Measurements from ENCODE around the gene TRAPPC6A.
"Not testable (repeated sequence)": the region's sequence is repeated elsewhere in the genome, so short reads cannot be mapped to it uniquely, and the experiment has no call there.

GRCh38 chr19:45118591-45119355 is 59.3 kb downstream of the TRAPPC6A start:
- TF ChIP-seq, protein P1, sequence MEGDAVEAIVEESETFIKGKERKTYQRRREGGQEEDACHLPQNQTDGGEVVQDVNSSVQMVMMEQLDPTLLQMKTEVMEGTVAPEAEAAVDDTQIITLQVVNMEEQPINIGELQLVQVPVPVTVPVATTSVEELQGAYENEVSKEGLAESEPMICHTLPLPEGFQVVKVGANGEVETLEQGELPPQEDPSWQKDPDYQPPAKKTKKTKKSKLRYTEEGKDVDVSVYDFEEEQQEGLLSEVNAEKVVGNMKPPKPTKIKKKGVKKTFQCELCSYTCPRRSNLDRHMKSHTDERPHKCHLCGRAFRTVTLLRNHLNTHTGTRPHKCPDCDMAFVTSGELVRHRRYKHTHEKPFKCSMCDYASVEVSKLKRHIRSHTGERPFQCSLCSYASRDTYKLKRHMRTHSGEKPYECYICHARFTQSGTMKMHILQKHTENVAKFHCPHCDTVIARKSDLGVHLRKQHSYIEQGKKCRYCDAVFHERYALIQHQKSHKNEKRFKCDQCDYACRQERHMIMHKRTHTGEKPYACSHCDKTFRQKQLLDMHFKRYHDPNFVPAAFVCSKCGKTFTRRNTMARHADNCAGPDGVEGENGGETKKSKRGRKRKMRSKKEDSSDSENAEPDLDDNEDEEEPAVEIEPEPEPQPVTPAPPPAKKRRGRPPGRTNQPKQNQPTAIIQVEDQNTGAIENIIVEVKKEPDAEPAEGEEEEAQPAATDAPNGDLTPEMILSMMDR (IDR thresholded peaks at IDR 0.05): not testable (repeated sequence)
- TF ChIP-seq EZH2 (IDR thresholded peaks at IDR 0.05; ENCODE audit: borderline replicate concordance, insufficient read depth, low read depth, low read length, poor library complexity, severe bottlenecking): not testable (repeated sequence)
